Neural progenitor cell (in vitro differentiated cells): ENCODE data around the gene GFER. TPM values are rescaled to one million over a fixed set of nuclear protein-coding genes. Genes with fewer than 3 reads are reported as not detected.

ENCODE experiments used
- DNase-seq: peaks from one replicate; pipeline ENCODE4 v3.0.0-alpha.2; 2016; ENCODE audit warnings: low spot score
- H2AFZ ChIP-seq: fragments of 200-600 bp; sonication (generic); replicated peaks from 2 replicates; pipeline ENCODE4 v1.6.1; 2016; ENCODE audit warnings: antibody characterized with exemption
- H3F3A ChIP-seq: fragments of 200-600 bp; sonication (generic); 2 replicates; pipeline ENCODE4 v1.6.1; 2016; ENCODE audit warnings: antibody characterized with exemption, low read depth
- H3K27ac ChIP-seq: fragments of 200-600 bp; sonication (generic); 2 replicates; pipeline ENCODE4 v1.5.1; 2016; ENCODE audit warnings: mild to moderate bottlenecking
- H3K27me3 ChIP-seq: fragments of 200-600 bp; sonication (generic); 2 replicates; pipeline ENCODE4 v1.6.1; 2016; ENCODE audit warnings: mild to moderate bottlenecking, moderate library complexity
- H3K36me3 ChIP-seq: fragments of 200-600 bp; sonication (generic); 2 replicates; pipeline ENCODE4 v1.5.1; 2016
- H3K4me1 ChIP-seq: fragments of 200-600 bp; sonication (generic); 2 replicates; pipeline ENCODE4 v1.6.1; 2016; ENCODE audit warnings: mixed run types
- H3K4me2 ChIP-seq: fragments of 200-600 bp; sonication (generic); 2 replicates; pipeline ENCODE4 v1.6.1; 2016
- H3K4me3 ChIP-seq: fragments of 200-600 bp; sonication (generic); 2 replicates; pipeline ENCODE4 v1.5.1; 2016
- H3K79me2 ChIP-seq: fragments of 200-600 bp; sonication (generic); 2 replicates; pipeline ENCODE4 v1.6.1; 2016; ENCODE audit warnings: low read depth
- H3K9ac ChIP-seq: fragments of 200-600 bp; sonication (generic); 2 replicates; pipeline ENCODE4 v1.6.1; 2016
- H3K9me3 ChIP-seq: fragments of 200-600 bp; sonication (generic); 2 replicates; pipeline ENCODE4 v1.5.1; 2016; ENCODE audit warnings: low read depth
- H4K20me1 ChIP-seq: fragments of 200-600 bp; sonication (generic); 2 replicates; pipeline ENCODE4 v1.6.1; 2016; ENCODE audit warnings: low read depth
- H3K27ac Mint-ChIP-seq: 3 replicates; pipeline ENCODE4 v1.8.0; 2021; ENCODE audit warnings: mixed read lengths
- H3K27me3 Mint-ChIP-seq: 2 replicates; pipeline ENCODE4 v1.8.0; 2022; ENCODE audit warnings: low read depth, mild to moderate bottlenecking, inconsistent platforms, moderate library complexity, mixed read lengths; ENCODE audit not compliant: insufficient read depth
- H3K36me3 Mint-ChIP-seq: 3 replicates; pipeline ENCODE4 v1.8.0; 2021; ENCODE audit warnings: mixed read lengths
- H3K4me1 Mint-ChIP-seq: 3 replicates; pipeline ENCODE4 v1.8.0; 2021; ENCODE audit warnings: mixed read lengths
- H3K4me3 Mint-ChIP-seq: 3 replicates; pipeline ENCODE4 v1.8.0; 2021; ENCODE audit warnings: mild to moderate bottlenecking, moderate library complexity, mixed read lengths
- H3K9me3 Mint-ChIP-seq: 3 replicates; pipeline ENCODE4 v1.8.0; 2020; ENCODE audit warnings: mixed read lengths
- CTCF ChIP-seq: fragments of 200-600 bp; sonication (generic); IDR thresholded peaks from 2 replicates; pipeline ENCODE4 v1.5.1; 2017; ENCODE audit warnings: antibody characterized with exemption, mild to moderate bottlenecking
- EZH2 ChIP-seq: fragments of 200-600 bp; sonication (generic); IDR thresholded peaks from 2 replicates; pipeline ENCODE4 v1.6.1; 2017; ENCODE audit warnings: antibody characterized with exemption, mild to moderate bottlenecking, moderate library complexity
- EZH2phosphoT487 ChIP-seq: fragments of 200-600 bp; sonication (generic); IDR thresholded peaks from 2 replicates; pipeline ENCODE4 v1.6.1; 2017; ENCODE audit warnings: antibody characterized with exemption
- total RNA-seq: library from RNA; depleted of rRNA; stranded (reverse); fragments of >200 nt; gene quantifications from 2 replicates; pipeline ENCODE4 v1.2.3, GENCODE V29; 2015; ENCODE audit warnings: low replicate concordance

Gene GFER
- total RNA-seq, 1 donor from 2014 or later: 35.1 TPM

GRCh38 chr16:1998852-1999801 lies 15.1 kb downstream of the GFER start:
- H3K4me3 Mint-ChIP-seq: no peak overlapping the region
- H3K4me1 Mint-ChIP-seq: peaks cover 2% of the 10 kb centered on the region
- Histone ChIP-seq H3K4me1 (peaks cover 1% of the 10 kb centered on the region), H3K36me3 (no peaks in the 10 kb centered on the region), H3K9me3 (no peaks in the 10 kb centered on the region), H3K79me2 (peaks cover 8% of the 10 kb centered on the region), H3K9ac (no peak overlapping the region), H4K20me1 (peaks cover 15% of the 10 kb centered on the region), H3K27ac (no peak overlapping the region), H3K27me3 (no peaks in the 10 kb centered on the region), H3K4me2 (no peak overlapping the region), H3K4me3 (no peak overlapping the region), H3F3A (peaks cover 11% of the 10 kb centered on the region), H2AFZ (no peak overlapping the region)
- no peaks in the 10 kb centered on the region for H3K9me3 Mint-ChIP-seq
- TF ChIP-seq EZH2phosphoT487 (no peak), EZH2 (no peak), CTCF (no peak)
- DNase-seq: no peak
- peaks cover 9% of the 10 kb centered on the region for H3K36me3 Mint-ChIP-seq
- no peaks in the 10 kb centered on the region for H3K27me3 Mint-ChIP-seq
- H3K27ac Mint-ChIP-seq: no peak overlapping the region

GRCh38 chr16:1999866-2000514 lies 16.0 kb downstream of the GFER start:
- no peaks in the 10 kb centered on the region for H3K36me3 ChIP-seq
- Mint-ChIP-seq H3K9me3 (no peaks in the 10 kb centered on the region), H3K36me3 (peaks cover 9% of the 10 kb centered on the region), H3K27me3 (no peaks in the 10 kb centered on the region), H3K4me3 (no peak overlapping the region), H3K27ac (no peak overlapping the region), H3K4me1 (peaks cover 10% of the 10 kb centered on the region)
- H3K27ac ChIP-seq: no peak overlapping the region
- peaks cover 6% of the 10 kb centered on the region for H3K4me1 ChIP-seq
- no peaks in the 10 kb centered on the region for H3K27me3 ChIP-seq
- H3K9ac ChIP-seq: no peak overlapping the region
- H2AFZ ChIP-seq: no peak overlapping the region
- peaks cover 20% of the 10 kb centered on the region for H3F3A ChIP-seq
- H3K9me3 ChIP-seq: no peaks in the 10 kb centered on the region
- no peak for TF ChIP-seq CTCF
- TF ChIP-seq EZH2: no peak
- TF ChIP-seq EZH2phosphoT487: no peak
- no peak overlapping the region for H3K4me3 ChIP-seq
- no peak for DNase-seq
- H4K20me1 ChIP-seq: peaks cover 24% of the 10 kb centered on the region
- peaks cover 9% of the 10 kb centered on the region for H3K79me2 ChIP-seq
- no peak overlapping the region for H3K4me2 ChIP-seq

- Mint-ChIP-seq H3K36me3 (peaks cover 6% of the 10 kb centered on the region), H3K27me3 (no peaks in the 10 kb centered on the region)
- H3K79me2 ChIP-seq: peaks cover 18% of the 10 kb centered on the region
Observed at GRCh38 chr16:2001035-2001434, 17.0 kb downstream of the GFER start.

More at GRCh38 chr16:2001035-2001434, 17.0 kb downstream of the GFER start:
- H3K4me1 ChIP-seq: peaks cover 6% of the 10 kb centered on the region
- H3K4me2 ChIP-seq: no peak overlapping the region
- Mint-ChIP-seq H3K4me3 (no peak overlapping the region), H3K27ac (no peak overlapping the region), H3K4me1 (peaks cover 13% of the 10 kb centered on the region), H3K9me3 (no peaks in the 10 kb centered on the region)
- peaks cover 34% of the 10 kb centered on the region for H4K20me1 ChIP-seq
- H3F3A ChIP-seq: peaks cover 19% of the 10 kb centered on the region
- no peak for TF ChIP-seq EZH2phosphoT487
- no peak for DNase-seq
- H3K27me3 ChIP-seq: no peaks in the 10 kb centered on the region
- no peak overlapping the region for H3K4me3 ChIP-seq
- no peak overlapping the region for H3K27ac ChIP-seq
- H3K36me3 ChIP-seq: no peaks in the 10 kb centered on the region
- H3K9ac ChIP-seq: no peak overlapping the region
- no peaks in the 10 kb centered on the region for H3K9me3 ChIP-seq
- no peak overlapping the region for H2AFZ ChIP-seq
